ENCODE results near the gene C1QTNF9. TPM values are rescaled to one million over a fixed set of nuclear protein-coding genes. Genes with fewer than 3 reads are reported as not detected.

C1QTNF9 gene
- total and polyA plus RNA-seq, 9 of the 15 experiments (the other 6 are each of a cell fraction or from before 2014, with no cell fraction given): not detected

GRCh38 chr13:24360106-24360505 is 50.7 kb downstream of the C1QTNF9 start (continued):
- no peak for TF ChIP-seq TEAD2 (tag; IDR thresholded peaks at IDR 0.05)
- TF ChIP-seq, protein P1, sequence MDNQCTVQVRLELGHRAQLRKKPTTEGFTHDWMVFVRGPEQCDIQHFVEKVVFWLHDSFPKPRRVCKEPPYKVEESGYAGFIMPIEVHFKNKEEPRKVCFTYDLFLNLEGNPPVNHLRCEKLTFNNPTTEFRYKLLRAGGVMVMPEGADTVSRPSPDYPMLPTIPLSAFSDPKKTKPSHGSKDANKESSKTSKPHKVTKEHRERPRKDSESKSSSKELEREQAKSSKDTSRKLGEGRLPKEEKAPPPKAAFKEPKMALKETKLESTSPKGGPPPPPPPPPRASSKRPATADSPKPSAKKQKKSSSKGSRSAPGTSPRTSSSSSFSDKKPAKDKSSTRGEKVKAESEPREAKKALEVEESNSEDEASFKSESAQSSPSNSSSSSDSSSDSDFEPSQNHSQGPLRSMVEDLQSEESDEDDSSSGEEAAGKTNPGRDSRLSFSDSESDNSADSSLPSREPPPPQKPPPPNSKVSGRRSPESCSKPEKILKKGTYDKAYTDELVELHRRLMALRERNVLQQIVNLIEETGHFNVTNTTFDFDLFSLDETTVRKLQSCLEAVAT (IDR thresholded peaks at IDR 0.05): no peak
- TF ChIP-seq ARID2 (IDR thresholded peaks at IDR 0.05): no peak
- no peak for TF ChIP-seq RFX1 (IDR thresholded peaks at IDR 0.05)

DNA sequence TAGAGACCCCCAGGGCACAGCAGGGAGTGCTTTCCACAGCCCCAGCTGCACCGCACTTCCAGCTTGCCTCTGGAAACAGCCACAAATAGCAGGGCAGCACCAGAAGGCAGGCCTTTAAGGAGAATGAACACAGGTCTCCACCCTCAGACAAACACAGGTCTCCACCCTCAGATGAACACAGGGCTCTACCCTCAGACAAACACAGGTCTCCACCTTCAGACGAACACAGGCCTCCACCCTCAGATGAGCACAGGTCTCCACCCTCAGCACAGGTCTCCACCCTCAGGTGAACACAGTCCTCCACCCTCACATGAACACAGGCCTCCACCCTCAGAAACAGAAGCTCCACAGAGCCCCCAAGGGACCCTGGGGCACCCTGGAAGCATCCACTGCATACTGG is 51.7 kb downstream of the C1QTNF9 start:
- WGBS (ENCODE audit: insufficient coverage, low coverage, missing lambda C conversion rate): no CpG with 5 or more reads among the region's 2 CpGs
- Histone ChIP-seq H3K9ac (ENCODE audit: insufficient read depth in 1 of 2, low read depth in 2 of 2, low read length in 2 of 2) (no peak overlapping the region), H2AFZ (ENCODE audit: low read depth, low read length) (no peak overlapping the region), H3K27me3 (ENCODE audit: control insufficient read depth in 2 of 2, insufficient read depth in 2 of 2, low read length in 2 of 2) (peaks cover 0 to 3% of the 10 kb centered on the region in 2 experiments; a peak in 1 of 5 replicates), H3K4me1 (replicated peaks in 1 of 2; ENCODE audit: control insufficient read depth in 2 of 2, insufficient read depth in 2 of 2, low read length in 2 of 2) (no peaks in the 10 kb centered on the region), H3K36me3 (ENCODE audit: control insufficient read depth, insufficient read depth, low read length) (no peaks in the 10 kb centered on the region), H3K9me1 (ENCODE audit: control insufficient read depth, insufficient read depth, low read length) (no peaks in the 10 kb centered on the region), H3K27ac (ENCODE audit: extremely low read depth, low read depth, low read length) (no peak overlapping the region), H3K4me3 (no peak overlapping the region), H3K79me2 (ENCODE audit: control insufficient read depth, insufficient read depth, low read length) (no peaks in the 10 kb centered on the region), H3K4me2 (ENCODE audit: insufficient read depth, low read length) (no peak overlapping the region), H4K20me1 (replicated peaks; ENCODE audit: control insufficient read depth, insufficient read depth, low read length) (no peaks in the 10 kb centered on the region), H3K9me3 (replicated peaks; ENCODE audit: control insufficient read depth, insufficient read depth, low read depth, low read length) (no peaks in the 10 kb centered on the region; the same call in 1 of the 2 replicates)
- no peak for FAIRE-seq
- in situ Hi-C loops (cut with MboI): no loop called here
- POLR2A ChIA-PET: no interaction called here
- no peak for ATAC-seq
- intact Hi-C loops (cut with micrococcal nuclease): no loop called here
- CTCF ChIA-PET (ENCODE audit: low intra/inter-chr PET ratio): no interaction called here
- DNase-seq (ENCODE audit: extremely low read depth in 1 of 4, low spot score in 3 of 4): no peak
- no TSS peak for BruUV-seq (replicated peaks)
- TF ChIP-seq RBFOX2 (IDR thresholded peaks at IDR 0.05; ENCODE audit: low read depth, low read length) (no peak), ZNF76 (CRISPR knock-in tag; IDR thresholded peaks at IDR 0.05; ENCODE audit: borderline replicate concordance) (no peak), GABPA (tag; conservative IDR thresholded peaks at IDR 0.05; ENCODE audit: low read depth) (no peak), ESRRA (IDR thresholded peaks at IDR 0.05; ENCODE audit: borderline replicate concordance, low read depth) (no peak), TARDBP (IDR thresholded peaks at IDR 0.05) (no peak)
- TF ChIP-seq, protein P2, sequence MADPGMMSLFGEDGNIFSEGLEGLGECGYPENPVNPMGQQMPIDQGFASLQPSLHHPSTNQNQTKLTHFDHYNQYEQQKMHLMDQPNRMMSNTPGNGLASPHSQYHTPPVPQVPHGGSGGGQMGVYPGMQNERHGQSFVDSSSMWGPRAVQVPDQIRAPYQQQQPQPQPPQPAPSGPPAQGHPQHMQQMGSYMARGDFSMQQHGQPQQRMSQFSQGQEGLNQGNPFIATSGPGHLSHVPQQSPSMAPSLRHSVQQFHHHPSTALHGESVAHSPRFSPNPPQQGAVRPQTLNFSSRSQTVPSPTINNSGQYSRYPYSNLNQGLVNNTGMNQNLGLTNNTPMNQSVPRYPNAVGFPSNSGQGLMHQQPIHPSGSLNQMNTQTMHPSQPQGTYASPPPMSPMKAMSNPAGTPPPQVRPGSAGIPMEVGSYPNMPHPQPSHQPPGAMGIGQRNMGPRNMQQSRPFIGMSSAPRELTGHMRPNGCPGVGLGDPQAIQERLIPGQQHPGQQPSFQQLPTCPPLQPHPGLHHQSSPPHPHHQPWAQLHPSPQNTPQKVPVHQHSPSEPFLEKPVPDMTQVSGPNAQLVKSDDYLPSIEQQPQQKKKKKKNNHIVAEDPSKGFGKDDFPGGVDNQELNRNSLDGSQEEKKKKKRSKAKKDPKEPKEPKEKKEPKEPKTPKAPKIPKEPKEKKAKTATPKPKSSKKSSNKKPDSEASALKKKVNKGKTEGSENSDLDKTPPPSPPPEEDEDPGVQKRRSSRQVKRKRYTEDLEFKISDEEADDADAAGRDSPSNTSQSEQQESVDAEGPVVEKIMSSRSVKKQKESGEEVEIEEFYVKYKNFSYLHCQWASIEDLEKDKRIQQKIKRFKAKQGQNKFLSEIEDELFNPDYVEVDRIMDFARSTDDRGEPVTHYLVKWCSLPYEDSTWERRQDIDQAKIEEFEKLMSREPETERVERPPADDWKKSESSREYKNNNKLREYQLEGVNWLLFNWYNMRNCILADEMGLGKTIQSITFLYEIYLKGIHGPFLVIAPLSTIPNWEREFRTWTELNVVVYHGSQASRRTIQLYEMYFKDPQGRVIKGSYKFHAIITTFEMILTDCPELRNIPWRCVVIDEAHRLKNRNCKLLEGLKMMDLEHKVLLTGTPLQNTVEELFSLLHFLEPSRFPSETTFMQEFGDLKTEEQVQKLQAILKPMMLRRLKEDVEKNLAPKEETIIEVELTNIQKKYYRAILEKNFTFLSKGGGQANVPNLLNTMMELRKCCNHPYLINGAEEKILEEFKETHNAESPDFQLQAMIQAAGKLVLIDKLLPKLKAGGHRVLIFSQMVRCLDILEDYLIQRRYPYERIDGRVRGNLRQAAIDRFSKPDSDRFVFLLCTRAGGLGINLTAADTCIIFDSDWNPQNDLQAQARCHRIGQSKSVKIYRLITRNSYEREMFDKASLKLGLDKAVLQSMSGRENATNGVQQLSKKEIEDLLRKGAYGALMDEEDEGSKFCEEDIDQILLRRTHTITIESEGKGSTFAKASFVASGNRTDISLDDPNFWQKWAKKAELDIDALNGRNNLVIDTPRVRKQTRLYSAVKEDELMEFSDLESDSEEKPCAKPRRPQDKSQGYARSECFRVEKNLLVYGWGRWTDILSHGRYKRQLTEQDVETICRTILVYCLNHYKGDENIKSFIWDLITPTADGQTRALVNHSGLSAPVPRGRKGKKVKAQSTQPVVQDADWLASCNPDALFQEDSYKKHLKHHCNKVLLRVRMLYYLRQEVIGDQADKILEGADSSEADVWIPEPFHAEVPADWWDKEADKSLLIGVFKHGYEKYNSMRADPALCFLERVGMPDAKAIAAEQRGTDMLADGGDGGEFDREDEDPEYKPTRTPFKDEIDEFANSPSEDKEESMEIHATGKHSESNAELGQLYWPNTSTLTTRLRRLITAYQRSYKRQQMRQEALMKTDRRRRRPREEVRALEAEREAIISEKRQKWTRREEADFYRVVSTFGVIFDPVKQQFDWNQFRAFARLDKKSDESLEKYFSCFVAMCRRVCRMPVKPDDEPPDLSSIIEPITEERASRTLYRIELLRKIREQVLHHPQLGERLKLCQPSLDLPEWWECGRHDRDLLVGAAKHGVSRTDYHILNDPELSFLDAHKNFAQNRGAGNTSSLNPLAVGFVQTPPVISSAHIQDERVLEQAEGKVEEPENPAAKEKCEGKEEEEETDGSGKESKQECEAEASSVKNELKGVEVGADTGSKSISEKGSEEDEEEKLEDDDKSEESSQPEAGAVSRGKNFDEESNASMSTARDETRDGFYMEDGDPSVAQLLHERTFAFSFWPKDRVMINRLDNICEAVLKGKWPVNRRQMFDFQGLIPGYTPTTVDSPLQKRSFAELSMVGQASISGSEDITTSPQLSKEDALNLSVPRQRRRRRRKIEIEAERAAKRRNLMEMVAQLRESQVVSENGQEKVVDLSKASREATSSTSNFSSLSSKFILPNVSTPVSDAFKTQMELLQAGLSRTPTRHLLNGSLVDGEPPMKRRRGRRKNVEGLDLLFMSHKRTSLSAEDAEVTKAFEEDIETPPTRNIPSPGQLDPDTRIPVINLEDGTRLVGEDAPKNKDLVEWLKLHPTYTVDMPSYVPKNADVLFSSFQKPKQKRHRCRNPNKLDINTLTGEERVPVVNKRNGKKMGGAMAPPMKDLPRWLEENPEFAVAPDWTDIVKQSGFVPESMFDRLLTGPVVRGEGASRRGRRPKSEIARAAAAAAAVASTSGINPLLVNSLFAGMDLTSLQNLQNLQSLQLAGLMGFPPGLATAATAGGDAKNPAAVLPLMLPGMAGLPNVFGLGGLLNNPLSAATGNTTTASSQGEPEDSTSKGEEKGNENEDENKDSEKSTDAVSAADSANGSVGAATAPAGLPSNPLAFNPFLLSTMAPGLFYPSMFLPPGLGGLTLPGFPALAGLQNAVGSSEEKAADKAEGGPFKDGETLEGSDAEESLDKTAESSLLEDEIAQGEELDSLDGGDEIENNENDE (IDR thresholded peaks at IDR 0.05; ENCODE audit: low read depth, low read length): no peak
